ENCODE data around the gene CMTM6. TPM values are rescaled to one million over a fixed set of nuclear protein-coding genes. Genes with fewer than 3 reads are reported as not detected.

The CMTM6 gene
- total and polyA plus RNA-seq, 2 of the 13 experiments (the other 11 are each of a cell fraction or from before 2014, with no cell fraction given), result 25.6 to 55.7 TPM

GRCh38 chr3:32545305-32545704, 42.7 kb upstream of the CMTM6 start:
- Histone ChIP-seq H3K27me3 (ENCODE audit: control insufficient read depth in 1 of 2, insufficient read depth in 2 of 2, low read length in 2 of 2) (no peaks in the 10 kb centered on the region), H3K4me1 (ENCODE audit: insufficient read depth, low read length) (no peaks in the 10 kb centered on the region), H3K9ac (ENCODE audit: insufficient read depth, low read depth, low read length) (no peak overlapping the region), H2AFZ (ENCODE audit: low read length) (no peak overlapping the region), H3K4me2 (ENCODE audit: low read depth, low read length) (no peak overlapping the region), H3K36me3 (replicated peaks in 1 of 2; ENCODE audit: control insufficient read depth in 1 of 2, insufficient read depth in 2 of 2, low read length in 2 of 2) (peaks cover 0 to 10% of the 10 kb centered on the region in 2 experiments; a peak in 2 of 5 replicates), H4K20me1 (ENCODE audit: insufficient read depth, low read length) (no peaks in the 10 kb centered on the region), H3K9me3 (ENCODE audit: low read length) (no peaks in the 10 kb centered on the region), H3K27ac (ENCODE audit: extremely low read length, insufficient read depth, low read length) (no peak overlapping the region), H3K4me3 (replicated peaks in 1 of 3; ENCODE audit: insufficient read depth in 1 of 3, low read depth in 2 of 3, low read length in 3 of 3) (no peak overlapping the region), H3K79me2 (ENCODE audit: insufficient read depth, low read length) (peaks cover 32% of the 10 kb centered on the region)
- FAIRE-seq (no peak), DNase-seq (ENCODE audit: low spot score) (no peak), ATAC-seq (no peak)
- ChIA-PET POLR2A (no interaction called here), CTCF (ENCODE audit: low intra/inter-chr PET ratio, low total read pairs) (no interaction called here)
- intact Hi-C loops (cut with micrococcal nuclease; ENCODE audit: unreplicated experiment), result no loop called here
- in situ Hi-C loops (cut with HindIII; ENCODE audit: extremely low pct_ligation_motif_present, low pct_unique_long_range_greater_than_20kb), result no loop called here
- no TSS peak for BruUV-seq (replicated peaks)
- TF ChIP-seq ZNF564 (CRISPR knock-in tag; IDR thresholded peaks at IDR 0.05), result no peak
- TF ChIP-seq ZNF547 (CRISPR knock-in tag; IDR thresholded peaks at IDR 0.05), result no peak
- TF ChIP-seq ZBTB39 (CRISPR knock-in tag; IDR thresholded peaks at IDR 0.05), result no peak
- no peak for TF ChIP-seq ONECUT2 (CRISPR knock-in tag; IDR thresholded peaks at IDR 0.05)
- no peak for TF ChIP-seq RORA (CRISPR knock-in tag; IDR thresholded peaks at IDR 0.05)
- no peak for TF ChIP-seq ZNF672 (CRISPR knock-in tag; IDR thresholded peaks at IDR 0.05)
- no peak for TF ChIP-seq ETV5 (CRISPR knock-in tag; IDR thresholded peaks at IDR 0.05; ENCODE audit: borderline replicate concordance)
- no peak for TF ChIP-seq FOXO4 (CRISPR knock-in tag; conservative IDR thresholded peaks at IDR 0.05)
- no peak for TF ChIP-seq ARID2 (CRISPR knock-in tag; IDR thresholded peaks at IDR 0.05; ENCODE audit: borderline replicate concordance)
- TF ChIP-seq ZNF577 (CRISPR knock-in tag; IDR thresholded peaks at IDR 0.05; ENCODE audit: borderline replicate concordance, low read depth), result no peak
- no peak for TF ChIP-seq GATAD2A (CRISPR knock-in tag; IDR thresholded peaks at IDR 0.05)
- no peak for TF ChIP-seq ZFP36 (IDR thresholded peaks at IDR 0.05; ENCODE audit: borderline replicate concordance, low read depth, low read length, partially characterized antibody)
- no peak for TF ChIP-seq SALL2 (CRISPR knock-in tag; IDR thresholded peaks at IDR 0.05)
